HG03064 (cell line): Measurements from ENCODE around the gene ZBTB20.

ENCODE experiments used
- ATAC-seq: cut with Tn5 transposase; IDR thresholded peaks from one replicate; pipeline ENCODE4 v1.9.1; 2021; ENCODE audit warnings: low read depth; ENCODE audit not compliant: unreplicated experiment

The ZBTB20 gene

GRCh38 chr3:114727373-114727772 lies 419.7 kb downstream of the ZBTB20 start:
- no peak for ATAC-seq

DNA sequence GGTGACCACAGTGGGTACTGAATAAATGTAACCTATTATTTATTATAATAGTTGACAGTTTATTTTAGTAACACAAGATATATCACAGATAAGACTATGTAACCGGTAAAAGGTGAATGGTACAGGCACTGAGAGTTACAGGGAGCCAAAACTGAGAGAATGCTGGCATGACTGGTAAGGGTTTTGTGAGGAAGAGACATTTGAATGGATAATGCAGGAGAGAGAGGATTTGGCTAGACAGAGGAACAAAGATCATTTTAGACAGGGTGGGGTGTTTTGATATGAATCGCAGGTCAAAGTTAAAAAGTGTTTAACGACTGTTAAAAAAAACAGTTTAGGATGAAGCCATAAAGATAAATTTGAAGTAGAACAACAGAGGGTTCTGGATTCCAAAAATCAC lies 421.1 kb downstream of the ZBTB20 start:
- ATAC-seq, result no peak

GRCh38 chr3:114722530-114722929 lies 424.6 kb downstream of the ZBTB20 start:
- no peak for ATAC-seq

DNA sequence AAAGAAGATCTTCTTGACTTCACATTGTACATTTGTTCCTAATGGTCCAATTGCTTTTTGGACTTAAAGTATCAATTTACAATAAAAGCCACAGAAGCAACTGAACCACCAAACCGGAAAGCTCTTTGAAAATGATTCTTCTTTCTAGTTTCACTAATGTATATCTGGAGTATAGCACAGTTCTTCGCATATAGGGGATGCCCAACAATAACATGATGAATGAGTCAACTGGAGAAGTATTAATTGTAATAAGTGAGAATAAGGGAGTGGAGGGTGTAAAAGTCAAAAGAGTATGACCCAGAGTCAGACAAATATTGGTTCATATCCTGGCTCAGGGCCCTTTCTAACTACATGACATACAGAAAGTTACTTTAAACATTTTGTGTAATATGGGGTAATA lies 425.2 kb downstream of the ZBTB20 start:
- ATAC-seq, result no peak

DNA sequence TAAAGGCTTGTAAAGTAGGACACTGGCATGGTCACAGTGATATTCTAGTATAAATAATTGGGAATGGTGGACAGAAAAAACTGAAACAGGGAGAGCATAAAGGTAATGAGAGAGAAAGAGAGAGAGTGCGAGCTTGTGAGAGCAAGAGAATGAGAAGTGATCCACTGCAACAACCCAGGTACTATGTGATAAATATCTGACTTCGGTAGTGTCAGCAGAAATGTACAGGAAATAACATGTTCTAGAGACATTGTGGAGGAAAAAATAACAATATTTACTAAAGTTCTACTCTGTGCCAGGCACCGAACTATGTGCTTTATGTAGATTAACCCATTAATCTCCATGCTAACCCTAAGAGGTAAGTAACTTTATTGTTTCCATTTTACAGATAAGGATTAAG lies 425.9 kb downstream of the ZBTB20 start:
- ATAC-seq, result no peak

DNA sequence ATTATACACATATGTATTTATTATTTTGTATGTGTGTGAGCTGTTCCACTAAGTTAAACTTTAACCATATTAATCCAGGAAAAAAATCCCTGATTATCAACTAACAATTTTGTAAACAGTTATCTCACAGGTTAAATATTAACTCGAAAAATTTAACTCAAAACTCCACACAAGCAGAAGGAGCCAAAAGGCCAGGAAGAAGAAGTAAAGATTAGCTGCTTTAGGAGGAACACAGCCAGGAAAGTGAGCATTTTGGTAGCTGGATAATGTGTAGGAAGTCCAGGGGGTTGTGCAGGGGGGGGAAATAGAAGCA lies 428.2 kb downstream of the ZBTB20 start:
- ATAC-seq, result no peak

DNA sequence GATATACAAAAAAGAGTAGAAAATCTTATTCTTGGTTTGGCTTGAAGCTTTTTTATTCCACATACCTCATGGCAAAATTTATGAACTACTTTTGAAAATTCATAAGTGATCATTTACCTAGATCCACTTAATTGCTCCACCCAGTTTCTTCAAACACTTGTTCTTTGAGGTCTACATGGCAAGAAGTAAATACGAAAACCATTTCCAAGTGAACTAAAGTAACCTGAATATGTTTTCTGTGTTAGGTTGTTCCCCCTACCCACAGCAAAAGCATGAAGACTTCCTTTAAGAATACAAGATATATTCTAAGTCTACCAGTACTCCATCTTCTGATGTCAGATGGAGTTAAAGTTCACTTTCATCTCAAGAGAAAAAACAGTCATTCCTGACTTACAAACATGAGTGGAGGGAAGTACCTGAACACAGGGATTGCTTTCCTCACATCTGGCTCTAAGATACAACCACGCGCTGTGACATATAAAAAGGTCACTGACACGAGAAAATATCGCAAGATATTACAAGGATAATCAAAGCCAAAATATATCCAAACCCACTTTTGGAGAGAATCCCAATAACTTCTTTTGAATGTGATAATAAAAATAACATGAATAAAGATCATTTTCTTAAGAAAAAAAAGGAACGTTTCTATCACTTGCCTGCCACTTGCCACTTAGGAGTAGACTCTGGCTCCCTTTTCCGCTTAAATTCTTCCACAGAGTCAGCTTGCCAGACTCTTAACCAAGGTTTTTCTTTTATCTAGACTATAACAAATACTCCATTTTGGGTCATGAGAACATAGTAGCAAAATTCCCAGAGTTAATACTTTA lies 428.8 kb downstream of the ZBTB20 start:
- ATAC-seq, result no peak

DNA sequence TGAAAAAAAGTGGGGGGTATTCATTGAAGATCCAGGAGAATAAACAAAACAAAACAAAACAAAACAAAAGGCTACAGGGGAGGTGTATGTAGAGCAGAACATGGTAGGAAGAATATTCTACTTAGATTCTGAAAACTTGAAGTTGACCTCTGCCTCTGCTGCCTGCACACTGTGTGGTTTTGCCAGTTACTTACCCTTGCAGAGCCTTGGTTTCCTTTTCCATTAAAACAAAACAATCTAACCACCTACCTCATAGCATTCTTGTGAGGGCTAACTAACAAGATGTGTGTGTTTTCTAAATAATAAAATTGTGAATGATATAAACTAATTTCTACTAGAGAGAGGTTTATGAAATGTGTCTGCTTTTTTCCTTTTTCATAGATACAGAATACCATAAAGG lies 430.2 kb downstream of the ZBTB20 start:
- ATAC-seq, result no peak

- no peak for ATAC-seq
Observed at GRCh38 chr3:114716126-114716525, 431.0 kb downstream of the ZBTB20 start.

- no peak for ATAC-seq
Observed at GRCh38 chr3:114714957-114715460, 432.1 kb downstream of the ZBTB20 start.

DNA sequence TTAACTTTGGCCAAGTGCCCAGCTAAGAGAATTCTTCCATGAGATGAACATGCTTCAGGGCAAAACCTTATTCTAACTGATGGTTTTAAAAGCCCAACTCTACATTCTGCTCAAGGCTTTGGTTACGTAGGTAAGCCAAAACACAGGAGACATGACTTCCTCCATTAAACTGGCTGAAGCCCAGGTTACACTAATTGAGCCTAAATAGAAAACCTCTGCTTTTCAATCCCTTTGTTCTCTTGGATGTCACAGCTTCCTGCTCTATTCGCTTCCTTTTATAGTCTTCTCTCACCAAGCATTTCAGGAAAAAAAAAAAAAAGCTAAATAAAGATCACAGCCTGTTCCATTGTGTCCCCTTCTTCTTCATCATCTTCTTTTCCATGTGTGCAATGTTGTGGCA lies 432.9 kb downstream of the ZBTB20 start:
- no peak for ATAC-seq

DNA sequence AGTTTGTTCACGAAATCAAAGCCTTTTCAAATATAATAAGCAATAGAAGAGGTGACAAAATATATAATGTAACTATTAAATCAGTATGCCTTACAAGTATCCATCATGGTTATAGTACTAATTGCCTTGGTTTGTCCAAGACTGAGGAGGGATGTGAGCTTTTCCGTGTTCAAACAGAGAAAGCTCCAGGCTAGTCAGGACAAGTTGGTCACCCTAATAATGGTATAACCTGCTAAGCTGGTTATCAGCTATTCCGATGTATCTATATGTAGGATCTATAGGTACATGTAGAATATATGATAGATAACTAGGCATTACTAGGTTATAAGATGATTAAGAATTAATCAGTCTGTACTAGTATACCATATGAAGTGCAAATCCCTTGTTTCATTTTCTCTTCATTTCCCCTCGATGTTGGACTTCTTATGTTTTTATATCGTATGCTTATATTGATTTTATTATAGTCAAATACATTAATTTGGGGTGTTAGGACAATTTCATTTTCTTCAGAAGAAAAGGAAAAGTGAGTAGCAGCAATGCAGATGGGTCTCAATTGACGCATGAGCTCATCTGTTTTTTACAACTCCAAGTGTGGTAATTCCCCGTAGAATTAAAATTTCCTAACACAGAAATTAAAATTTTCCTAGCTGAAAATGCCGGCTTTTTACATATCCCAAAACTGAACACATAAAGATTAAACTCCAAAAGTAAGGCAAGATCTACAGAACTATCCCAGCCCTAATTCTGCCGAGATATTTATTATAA lies 434.2 kb downstream of the ZBTB20 start:
- no peak for ATAC-seq

DNA sequence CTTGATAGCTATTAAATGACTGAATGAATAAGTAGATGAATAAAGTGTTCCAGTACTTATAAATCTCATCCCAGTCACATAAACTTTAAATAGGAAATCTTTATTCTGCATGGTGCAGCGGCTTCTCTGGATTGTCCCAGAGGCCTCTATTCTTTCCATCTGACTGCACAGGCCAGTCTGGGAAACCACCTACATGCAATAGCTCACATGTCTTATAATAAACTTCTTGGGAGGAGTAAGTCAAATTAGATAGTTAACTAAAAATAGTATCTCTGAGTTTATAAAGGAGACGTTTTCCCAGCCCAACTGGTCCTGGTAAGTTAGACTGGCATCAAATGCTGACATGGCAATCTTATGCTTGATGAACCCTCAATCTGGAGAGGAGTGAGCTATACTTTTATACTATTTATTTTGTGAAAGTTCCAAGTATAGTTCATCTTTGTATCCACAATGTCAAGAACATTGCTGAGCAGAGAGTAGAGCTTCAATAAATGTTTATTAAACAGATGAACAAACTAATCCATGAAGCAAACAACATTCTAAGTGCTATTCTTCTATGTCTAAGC lies 435.7 kb downstream of the ZBTB20 start:
- no peak for ATAC-seq

DNA sequence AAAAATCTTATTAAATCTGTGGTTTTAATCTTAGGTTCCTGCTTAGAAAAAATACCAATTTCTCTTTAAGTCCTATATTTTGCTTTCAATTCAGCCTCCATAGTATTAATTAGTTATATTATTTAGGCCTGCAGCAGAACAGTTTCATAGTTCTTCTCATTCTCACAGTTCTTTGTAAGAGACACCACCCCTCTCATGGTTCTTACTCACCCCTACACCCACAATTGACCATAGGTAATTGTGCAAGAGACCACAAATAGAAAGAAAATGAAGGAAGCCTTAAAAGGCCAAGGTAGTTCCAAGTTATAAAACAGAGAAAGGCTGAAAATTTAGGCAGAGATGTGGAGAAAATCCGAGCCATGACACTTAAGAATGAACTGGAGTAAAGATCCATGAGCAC lies 438.0 kb downstream of the ZBTB20 start:
- no peak for ATAC-seq

DNA sequence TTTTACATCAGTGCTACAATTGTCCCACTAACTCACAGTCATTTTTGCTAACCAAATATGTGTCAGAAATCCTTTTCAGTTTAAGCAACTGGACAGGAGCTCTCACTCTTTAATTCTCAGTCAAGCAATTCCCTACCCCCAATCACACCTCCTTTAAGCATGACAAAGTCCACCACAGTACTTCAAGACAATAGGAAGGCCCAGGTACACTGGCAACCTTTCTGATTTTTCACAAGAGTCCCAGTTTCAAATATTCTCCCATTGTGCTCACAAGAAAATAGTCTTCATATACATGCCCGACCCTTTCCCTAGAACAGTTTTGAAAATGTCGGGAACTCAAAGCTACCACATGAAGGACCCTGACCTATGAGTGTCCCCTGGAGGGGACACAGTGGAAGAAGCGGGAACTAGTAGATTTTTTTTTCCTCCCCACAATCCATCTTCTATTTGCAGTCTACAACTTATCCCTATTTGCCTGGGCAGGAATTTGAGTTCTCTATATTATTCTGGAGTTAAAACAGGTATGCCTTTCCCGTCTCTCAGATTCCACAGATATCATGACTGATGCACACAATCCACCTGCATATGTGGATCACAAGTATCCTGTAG lies 439.7 kb downstream of the ZBTB20 start:
- ATAC-seq, result no peak

DNA sequence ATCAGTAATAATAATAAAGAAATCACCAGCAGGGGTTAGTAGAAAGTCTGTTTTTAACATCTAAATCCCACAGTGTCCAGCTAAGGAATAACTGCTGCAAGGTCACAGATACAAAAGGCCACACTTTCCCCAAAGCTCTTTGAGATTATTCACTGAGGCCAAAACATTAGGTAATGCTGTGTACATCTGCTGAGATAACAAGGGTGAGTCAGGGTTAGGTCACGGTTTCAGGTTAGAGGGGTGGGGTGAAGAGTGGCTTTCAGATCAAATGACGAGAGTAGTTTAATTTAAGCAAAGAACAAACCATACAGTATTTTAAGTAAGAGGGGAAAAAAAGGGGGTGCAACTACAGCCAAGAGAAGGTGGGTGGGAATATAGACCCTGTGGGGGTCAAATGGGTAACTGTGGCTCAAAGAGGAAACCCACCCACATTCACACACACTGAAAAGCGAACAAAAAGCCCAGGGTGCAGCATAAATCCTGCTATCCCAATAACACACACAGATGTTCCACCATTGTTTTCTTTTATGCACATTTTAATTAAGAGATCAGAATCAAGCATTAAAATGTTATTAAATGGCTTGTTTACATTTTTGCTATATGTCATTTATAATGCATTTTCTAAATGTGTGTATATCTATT lies 440.4 kb downstream of the ZBTB20 start:
- ATAC-seq, result no peak

GRCh38 chr3:114700637-114701234 lies 446.4 kb downstream of the ZBTB20 start:
- ATAC-seq, result no peak

DNA sequence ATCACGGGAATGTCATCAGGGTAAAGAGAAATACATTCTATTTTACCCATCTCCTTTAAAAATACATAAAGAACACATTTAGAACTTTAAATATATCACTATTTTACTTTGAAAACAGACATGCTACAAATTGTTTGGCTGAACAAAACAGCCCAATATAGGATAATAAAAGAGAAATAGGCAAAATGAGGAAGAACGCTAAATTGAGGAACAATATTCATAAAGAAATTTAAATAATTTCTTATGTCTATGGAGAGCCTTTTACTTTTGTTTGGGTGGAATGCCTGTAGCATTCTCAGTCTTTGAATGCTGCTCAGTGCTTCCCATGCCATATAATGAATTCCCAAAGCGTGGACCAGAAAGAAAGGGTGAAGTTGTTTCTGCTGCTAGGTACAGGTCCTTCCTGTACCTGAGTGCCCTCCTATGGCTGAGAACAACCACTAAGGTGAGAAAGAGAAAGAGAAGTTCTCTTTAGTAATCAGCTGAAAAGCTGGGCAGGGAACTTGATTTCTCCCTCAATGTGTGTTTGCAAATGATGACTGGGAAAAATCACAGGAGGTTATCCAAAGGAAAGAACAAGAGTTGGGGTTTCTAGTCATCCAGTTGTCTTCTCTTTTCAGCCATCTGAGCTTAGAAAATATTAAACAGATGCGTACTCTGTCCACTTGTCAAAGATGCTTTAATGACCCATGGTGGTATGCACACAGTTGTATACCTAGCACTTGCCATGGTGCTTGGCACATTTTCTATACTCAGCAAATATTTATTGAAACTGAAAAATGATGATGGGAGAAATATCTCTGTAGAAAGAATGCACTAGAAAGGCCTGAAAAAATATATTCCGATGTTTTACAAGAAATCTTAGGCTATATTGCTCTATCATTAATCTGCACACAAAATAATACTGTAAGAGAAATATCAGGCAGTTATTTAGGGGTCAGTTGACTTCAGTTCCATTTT lies 448.7 kb downstream of the ZBTB20 start:
- ATAC-seq, result no peak

DNA sequence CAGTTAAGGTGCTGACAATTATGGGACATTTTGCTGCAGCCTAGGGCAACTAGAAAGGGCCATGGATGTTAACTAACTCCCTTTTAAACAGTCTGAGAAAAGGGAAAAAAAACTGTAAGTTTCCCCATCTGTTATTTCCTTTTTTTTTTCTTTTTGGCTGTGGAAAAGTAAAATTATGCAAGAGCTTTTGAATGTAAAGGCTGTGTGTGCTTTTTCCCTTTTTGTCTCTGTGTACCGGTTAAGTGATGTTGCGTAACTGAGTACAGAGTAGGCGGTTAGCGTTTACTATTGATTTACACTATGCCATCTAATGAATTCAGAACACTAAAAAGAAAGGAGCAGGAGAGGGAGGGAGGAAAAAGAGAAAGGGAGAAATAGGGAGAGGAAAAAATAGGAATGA lies 449.7 kb downstream of the ZBTB20 start:
- ATAC-seq, result no peak
